T-helper 17 cell (primary cell): ENCODE data around the gene ADIPOR2. TPM values are rescaled to one million over a fixed set of nuclear protein-coding genes. Genes with fewer than 3 reads are reported as not detected.

Source experiments
- ATAC-seq: fragments of 150-1000 bp; cut with Tn5 transposase; 2 replicates; pipeline ENCODE4 v1.10.0; 2021; ENCODE audit warnings: mild to moderate bottlenecking, moderate library complexity
- DNase-seq, 3 donors: peaks; one replicate each; pipeline versions ENCODE4 v3.0.0 to v3.0.0-alpha.2; 2020 to 2021
- H3K9me3 ChIP-seq: one replicate; pipeline ENCODE4 v1.7.0; 2013; ENCODE audit warnings: low read length, mild to moderate bottlenecking; ENCODE audit not compliant: control insufficient read depth, poor library complexity, severe bottlenecking
- H3K27ac Mint-ChIP-seq: one replicate; pipeline ENCODE4 v1.8.0; 2022; ENCODE audit warnings: mild to moderate bottlenecking, moderate library complexity, mixed read lengths
- H3K27me3 Mint-ChIP-seq: one replicate; pipeline ENCODE4 v1.8.0; 2022; ENCODE audit warnings: mixed read lengths
- H3K36me3 Mint-ChIP-seq: one replicate; pipeline ENCODE4 v1.8.0; 2022; ENCODE audit warnings: low read depth, mixed read lengths
- H3K4me1 Mint-ChIP-seq: one replicate; pipeline ENCODE4 v1.8.0; 2022; ENCODE audit warnings: mild to moderate bottlenecking, mixed read lengths
- H3K4me3 Mint-ChIP-seq: one replicate; pipeline ENCODE4 v1.8.0; 2022; ENCODE audit warnings: mild to moderate bottlenecking, moderate library complexity, mixed read lengths
- total RNA-seq, 4 donors: library from RNA in 2 of 4; stranded (reverse) in 2 of 4; gene quantifications; one replicate each; pipeline ENCODE4 v1.2.3 and lab custom pipeline; 2022 to 2026

ADIPOR2 gene
- total RNA-seq, 2 donors from 2014 or later = 17.1 to 23.5 TPM

- ATAC-seq = no peak
- Mint-ChIP-seq H3K4me1 (peaks cover 5% of the 10 kb centered on the region), H3K27ac (no peak overlapping the region), H3K36me3 (no peaks in the 10 kb centered on the region), H3K4me3 (no peak overlapping the region), H3K27me3 (peaks cover 47% of the 10 kb centered on the region)
- DNase-seq = no peak
- no peaks in the 10 kb centered on the region for H3K9me3 ChIP-seq
Measured at GRCh38 chr12:1830401-1830845, 139.6 kb downstream of the ADIPOR2 start.

GRCh38 chr12:1830981-1831963, 140.4 kb downstream of the ADIPOR2 start:
- Mint-ChIP-seq H3K4me1 (peaks cover 5% of the 10 kb centered on the region), H3K27me3 (peaks cover 47% of the 10 kb centered on the region), H3K4me3 (no peak overlapping the region), H3K27ac (no peak overlapping the region), H3K36me3 (no peaks in the 10 kb centered on the region)
- H3K9me3 ChIP-seq = no peaks in the 10 kb centered on the region
- DNase-seq = no peak
- ATAC-seq = no peak

GRCh38 chr12:1832801-1833595, 142.1 kb downstream of the ADIPOR2 start:
- no peak for ATAC-seq
- Mint-ChIP-seq H3K27me3 (peaks cover 47% of the 10 kb centered on the region), H3K27ac (no peak overlapping the region), H3K4me1 (peaks cover 5% of the 10 kb centered on the region), H3K36me3 (no peaks in the 10 kb centered on the region), H3K4me3 (no peak overlapping the region)
- H3K9me3 ChIP-seq = no peaks in the 10 kb centered on the region
- DNase-seq = no peak

GRCh38 chr12:1833596-1834028, 142.7 kb downstream of the ADIPOR2 start:
- DNase-seq (no peak), ATAC-seq (no peak)
- Mint-ChIP-seq H3K4me3 (no peak overlapping the region), H3K27me3 (peaks cover 44% of the 10 kb centered on the region), H3K27ac (no peak overlapping the region), H3K36me3 (no peaks in the 10 kb centered on the region), H3K4me1 (peaks cover 5% of the 10 kb centered on the region)
- H3K9me3 ChIP-seq = no peaks in the 10 kb centered on the region

- H3K36me3 Mint-ChIP-seq = no peaks in the 10 kb centered on the region
- H3K27me3 Mint-ChIP-seq = peaks cover 37% of the 10 kb centered on the region
- peaks cover 7% of the 10 kb centered on the region for H3K4me1 Mint-ChIP-seq
- ATAC-seq = no peak
- no peak overlapping the region for H3K4me3 Mint-ChIP-seq
- no peak for DNase-seq
- H3K9me3 ChIP-seq = no peaks in the 10 kb centered on the region
- H3K27ac Mint-ChIP-seq = no peak overlapping the region
Measured at GRCh38 chr12:1834186-1834925, 143.5 kb downstream of the ADIPOR2 start.

GRCh38 chr12:1835211-1836131, 144.6 kb downstream of the ADIPOR2 start:
- H3K27me3 Mint-ChIP-seq = peaks cover 34% of the 10 kb centered on the region
- no peaks in the 10 kb centered on the region for H3K9me3 ChIP-seq
- H3K36me3 Mint-ChIP-seq = no peaks in the 10 kb centered on the region
- no peak overlapping the region for H3K4me3 Mint-ChIP-seq
- ATAC-seq = no peak
- no peak for DNase-seq
- H3K27ac Mint-ChIP-seq = no peak overlapping the region
- H3K4me1 Mint-ChIP-seq = peaks cover 7% of the 10 kb centered on the region

- H3K27ac Mint-ChIP-seq = no peak overlapping the region
- no peaks in the 10 kb centered on the region for H3K9me3 ChIP-seq
- H3K4me1 Mint-ChIP-seq = peaks cover 7% of the 10 kb centered on the region
- H3K4me3 Mint-ChIP-seq = no peak overlapping the region
- H3K27me3 Mint-ChIP-seq = peaks cover 26% of the 10 kb centered on the region
- ATAC-seq (no peak), DNase-seq (no peak)
- no peaks in the 10 kb centered on the region for H3K36me3 Mint-ChIP-seq
Measured at GRCh38 chr12:1836241-1836803, 145.5 kb downstream of the ADIPOR2 start.

GRCh38 chr12:1836854-1837421, 146.1 kb downstream of the ADIPOR2 start:
- Mint-ChIP-seq H3K4me3 (no peak overlapping the region), H3K27me3 (peaks cover 27% of the 10 kb centered on the region), H3K36me3 (no peaks in the 10 kb centered on the region), H3K27ac (no peak overlapping the region), H3K4me1 (peaks cover 8% of the 10 kb centered on the region)
- H3K9me3 ChIP-seq = no peaks in the 10 kb centered on the region
- DNase-seq = no peak
- ATAC-seq = no peak

GRCh38 chr12:1837541-1838204, 146.8 kb downstream of the ADIPOR2 start:
- H3K9me3 ChIP-seq = no peaks in the 10 kb centered on the region

More at GRCh38 chr12:1837541-1838204, 146.8 kb downstream of the ADIPOR2 start:
- H3K27me3 Mint-ChIP-seq = peaks cover 25% of the 10 kb centered on the region
- H3K4me1 Mint-ChIP-seq = peaks cover 9% of the 10 kb centered on the region
- no peak for DNase-seq
- no peak overlapping the region for H3K27ac Mint-ChIP-seq
- no peak overlapping the region for H3K4me3 Mint-ChIP-seq
- ATAC-seq = no peak
- no peaks in the 10 kb centered on the region for H3K36me3 Mint-ChIP-seq
